Mesenchymal stem cell (in vitro differentiated cells and primary cell): ENCODE measurements around the gene OSBPL7.

Experiments used
- DNase-seq: peaks from one replicate; pipeline ENCODE4 v3.0.0-alpha.2; 2013
- H2AFZ ChIP-seq: one replicate; pipeline ENCODE4 v1.6.1; 2013; ENCODE audit warnings: low read depth, mild to moderate bottlenecking, control low read depth, inconsistent platforms, low read length, moderate library complexity
- H2AK5ac ChIP-seq: 2 replicates; pipeline ENCODE4 v1.6.1; 2013; ENCODE audit warnings: low read length, moderate library complexity, mild to moderate bottlenecking, inconsistent platforms; ENCODE audit not compliant: severe bottlenecking
- H2BK120ac ChIP-seq: one replicate; pipeline ENCODE4 v1.6.1; 2013; ENCODE audit warnings: low read depth, mild to moderate bottlenecking, inconsistent platforms, low read length, moderate library complexity
- H2BK12ac ChIP-seq, 2 experiments: one replicate each; pipeline ENCODE4 v1.6.1; 2013; ENCODE audit warnings: inconsistent platforms in 2 of 2, low read length in 2 of 2, mild to moderate bottlenecking in 2 of 2, moderate library complexity in 2 of 2, control low read depth in 1 of 2
- H2BK15ac ChIP-seq: one replicate; pipeline ENCODE4 v1.6.1; 2013; ENCODE audit warnings: mild to moderate bottlenecking, low read depth, inconsistent platforms; ENCODE audit not compliant: poor library complexity, severe bottlenecking
- H2BK5ac ChIP-seq: 2 replicates; pipeline ENCODE4 v1.6.1; 2013; ENCODE audit warnings: low read depth, mild to moderate bottlenecking, low read length, control low read depth, inconsistent platforms; ENCODE audit not compliant: poor library complexity, severe bottlenecking
- H3K14ac ChIP-seq, 2 experiments: one replicate each; pipeline ENCODE4 v1.6.1; 2013; ENCODE audit warnings: inconsistent platforms in 2 of 2, low read length in 2 of 2, control low read depth in 1 of 2, mild to moderate bottlenecking in 1 of 2, moderate library complexity in 1 of 2
- H3K18ac ChIP-seq, 2 experiments: one replicate each; pipeline ENCODE4 v1.6.1; 2013; ENCODE audit warnings: inconsistent platforms in 2 of 2, low read length in 2 of 2, control low read depth in 1 of 2, low read depth in 1 of 2, mild to moderate bottlenecking in 1 of 2
- H3K23ac ChIP-seq, 2 experiments: one replicate each; pipeline ENCODE4 v1.6.1; 2013; ENCODE audit warnings: inconsistent platforms in 2 of 2, low read length in 2 of 2, mild to moderate bottlenecking in 2 of 2, moderate library complexity in 2 of 2, control low read depth in 1 of 2
- H3K27ac ChIP-seq: 2 replicates; pipeline ENCODE4 v1.5.1; 2013; ENCODE audit warnings: mild to moderate bottlenecking, moderate library complexity, low read length, control low read depth, inconsistent platforms; ENCODE audit not compliant: poor library complexity, severe bottlenecking
- H3K27me3 ChIP-seq, 2 experiments: 2 replicates each; pipeline versions ENCODE4 v1.6.1 to v1.7.0; 2013; ENCODE audit warnings: low read length in 2 of 2, mild to moderate bottlenecking in 2 of 2, moderate library complexity in 2 of 2, control low read depth in 1 of 2, inconsistent platforms in 1 of 2; ENCODE audit not compliant: control insufficient read depth in 1 of 2, insufficient read depth in 1 of 2
- H3K36me3 ChIP-seq, 2 experiments: 2 replicates each; pipeline versions ENCODE4 v1.6.1 to v1.7.0; 2013; ENCODE audit warnings: low read length in 2 of 2, control low read depth in 1 of 2, inconsistent platforms in 1 of 2, low read depth in 1 of 2, mild to moderate bottlenecking in 1 of 2; ENCODE audit not compliant: insufficient read depth in 2 of 2, control insufficient read depth in 1 of 2
- H3K4ac ChIP-seq, 2 experiments: one replicate each; pipeline ENCODE4 v1.6.1; 2013; ENCODE audit warnings: inconsistent platforms in 2 of 2, low read length in 2 of 2, mild to moderate bottlenecking in 2 of 2, moderate library complexity in 2 of 2, control low read depth in 1 of 2, low read depth in 1 of 2
- H3K4me1 ChIP-seq: 2 replicates; pipeline ENCODE4 v1.6.1; 2013; ENCODE audit warnings: low read depth, low read length, control low read depth; ENCODE audit not compliant: control insufficient read depth, insufficient read depth
- H3K4me2 ChIP-seq: 2 replicates; pipeline ENCODE4 v1.6.1; 2013; ENCODE audit warnings: low read length, mild to moderate bottlenecking, inconsistent platforms; ENCODE audit not compliant: poor library complexity, severe bottlenecking
- H3K4me3 ChIP-seq, 2 experiments: 2 replicates each; pipeline versions ENCODE4 v1.5.1 to v1.7.0; 2013; ENCODE audit warnings: low read length in 2 of 2, mild to moderate bottlenecking in 2 of 2, control low read depth in 1 of 2, low read depth in 1 of 2; ENCODE audit not compliant: insufficient read depth in 1 of 2
- H3K79me1 ChIP-seq: replicated peaks from 2 replicates; pipeline ENCODE4 v1.6.1; 2013; ENCODE audit warnings: mild to moderate bottlenecking, control low read depth, low read length, inconsistent platforms; ENCODE audit not compliant: poor library complexity, severe bottlenecking
- H3K9ac ChIP-seq: 2 replicates; pipeline ENCODE4 v1.7.0; 2013; ENCODE audit warnings: mild to moderate bottlenecking, low read length, moderate library complexity
- H3K9me3 ChIP-seq: 2 replicates; pipeline ENCODE4 v1.7.0; 2013; ENCODE audit warnings: mild to moderate bottlenecking, low read length; ENCODE audit not compliant: control insufficient read depth
- H4K8ac ChIP-seq: one replicate; pipeline ENCODE4 v1.6.1; 2013; ENCODE audit warnings: inconsistent platforms, mild to moderate bottlenecking, low read length, moderate library complexity
- H4K91ac ChIP-seq: one replicate; pipeline ENCODE4 v1.6.1; 2013; ENCODE audit warnings: mild to moderate bottlenecking, low read length, inconsistent platforms
- WGBS: methylation state at CpG from one replicate; pipeline ENCODE4 v1.1.7; 2013; ENCODE audit warnings: mixed read lengths; 5-methylcytosine and 5-hydroxymethylcytosine counted together

The OSBPL7 gene

GRCh38 chr17:47803201-47803600 lies 18.4 kb downstream of the OSBPL7 start:
- no peak overlapping the region for H2BK120ac ChIP-seq
- H3K18ac ChIP-seq, result no peak overlapping the region
- H3K4me2 ChIP-seq, result no peak overlapping the region
- no peak overlapping the region for H3K14ac ChIP-seq
- peaks cover 15 to 17% of the 10 kb centered on the region in 2 experiments for H3K36me3 ChIP-seq
- no peak overlapping the region for H2AFZ ChIP-seq
- H4K8ac ChIP-seq, result no peak overlapping the region
- H3K9me3 ChIP-seq, result no peaks in the 10 kb centered on the region
- no peak overlapping the region for H3K4ac ChIP-seq
- H3K4me1 ChIP-seq, result no peaks in the 10 kb centered on the region
- no peak overlapping the region for H3K27ac ChIP-seq
- no peak overlapping the region for H3K23ac ChIP-seq
- peaks cover 28 to 78% of the 10 kb centered on the region in 2 experiments for H3K27me3 ChIP-seq
- H2AK5ac ChIP-seq, result no peak overlapping the region
- 67% methylated on average over 5 of the region's 5 CpGs for WGBS
- H2BK5ac ChIP-seq, result no peak overlapping the region
- no peak for DNase-seq
- no peak overlapping the region for H3K9ac ChIP-seq
- no peak overlapping the region for H2BK12ac ChIP-seq
- H3K79me1 ChIP-seq, result no peaks in the 10 kb centered on the region
- no peak overlapping the region for H4K91ac ChIP-seq
- H2BK15ac ChIP-seq, result no peak overlapping the region
- H3K4me3 ChIP-seq, result no peak overlapping the region

GRCh38 chr17:47802341-47803022 lies 19.1 kb downstream of the OSBPL7 start:
- Histone ChIP-seq H2BK120ac (no peak overlapping the region), H3K79me1 (no peaks in the 10 kb centered on the region), H3K27me3 (peaks cover 28 to 73% of the 10 kb centered on the region in 2 experiments), H3K4me1 (no peaks in the 10 kb centered on the region), H2BK5ac (no peak overlapping the region), H2AK5ac (no peak overlapping the region), H3K23ac (no peak overlapping the region), H2BK12ac (no peak overlapping the region), H3K18ac (no peak overlapping the region), H2AFZ (no peak overlapping the region), H3K36me3 (peaks cover 9 to 10% of the 10 kb centered on the region in 2 experiments), H3K4ac (no peak overlapping the region), H4K91ac (no peak overlapping the region), H2BK15ac (no peak overlapping the region), H3K27ac (no peak overlapping the region), H3K14ac (no peak overlapping the region), H3K4me3 (no peak overlapping the region), H3K9me3 (no peaks in the 10 kb centered on the region), H3K9ac (no peak overlapping the region), H4K8ac (no peak overlapping the region), H3K4me2 (no peak overlapping the region)
- DNase-seq, result peak; percentile 57
- 33% methylated on average over 9 of the region's 9 CpGs for WGBS

GRCh38 chr17:47801906-47802305 lies 19.7 kb downstream of the OSBPL7 start:
- H3K36me3 ChIP-seq, result peaks cover 4% of the 10 kb centered on the region in 2 experiments
- no peaks in the 10 kb centered on the region for H3K79me1 ChIP-seq
- no peak overlapping the region for H3K14ac ChIP-seq
- peaks cover 28 to 68% of the 10 kb centered on the region in 2 experiments for H3K27me3 ChIP-seq
- no peaks in the 10 kb centered on the region for H3K9me3 ChIP-seq
- H3K4me3 ChIP-seq, result no peak overlapping the region
- WGBS, result 52% methylated on average over 5 of the region's 6 CpGs
- no peak overlapping the region for H2BK120ac ChIP-seq
- no peak overlapping the region for H2AK5ac ChIP-seq
- H3K18ac ChIP-seq, result no peak overlapping the region
- no peak overlapping the region for H3K23ac ChIP-seq
- no peak overlapping the region for H2AFZ ChIP-seq
- H3K4me1 ChIP-seq, result no peaks in the 10 kb centered on the region
- no peak overlapping the region for H4K8ac ChIP-seq
- H3K4ac ChIP-seq, result no peak overlapping the region
- H2BK12ac ChIP-seq, result no peak overlapping the region
- H2BK5ac ChIP-seq, result no peak overlapping the region
- H3K27ac ChIP-seq, result no peak overlapping the region
- H3K9ac ChIP-seq, result no peak overlapping the region
- no peak for DNase-seq
- no peak overlapping the region for H4K91ac ChIP-seq
- H3K4me2 ChIP-seq, result no peak overlapping the region
- H2BK15ac ChIP-seq, result no peak overlapping the region

GRCh38 chr17:47801176-47801765 lies 20.3 kb downstream of the OSBPL7 start:
- H2BK15ac ChIP-seq, result no peak overlapping the region
- peaks cover 28 to 62% of the 10 kb centered on the region in 2 experiments for H3K27me3 ChIP-seq
- H3K4me2 ChIP-seq, result no peak overlapping the region
- H2AFZ ChIP-seq, result no peak overlapping the region
- no peaks in the 10 kb centered on the region for H3K9me3 ChIP-seq
- H3K4ac ChIP-seq, result no peak overlapping the region
- H3K4me1 ChIP-seq, result no peaks in the 10 kb centered on the region
- no peak overlapping the region for H3K9ac ChIP-seq
- 90% methylated on average over 4 of the region's 4 CpGs for WGBS
- no peaks in the 10 kb centered on the region for H3K79me1 ChIP-seq
- H3K36me3 ChIP-seq, result no peaks in the 10 kb centered on the region
- no peak overlapping the region for H4K8ac ChIP-seq
- no peak overlapping the region for H3K4me3 ChIP-seq
- no peak overlapping the region for H4K91ac ChIP-seq
- H2AK5ac ChIP-seq, result no peak overlapping the region
- H2BK12ac ChIP-seq, result no peak overlapping the region
- no peak overlapping the region for H3K23ac ChIP-seq
- H2BK120ac ChIP-seq, result no peak overlapping the region
- no peak overlapping the region for H3K14ac ChIP-seq
- DNase-seq, result no peak
- no peak overlapping the region for H2BK5ac ChIP-seq
- H3K18ac ChIP-seq, result no peak overlapping the region
- H3K27ac ChIP-seq, result no peak overlapping the region
